Stimulated activated CD4-positive, alpha-beta T cell treated with anti-CD3 and anti-CD28 coated beads, Interleukin-1b, Interleukin-23, amount 100 ng/mL, for 48 hours (primary cell): ENCODE measurements around the gene GJD4.

Source experiments
- DNase-seq: peaks from one replicate; pipeline ENCODE4 v3.0.0-alpha.2; 2020

Gene GJD4

DNA sequence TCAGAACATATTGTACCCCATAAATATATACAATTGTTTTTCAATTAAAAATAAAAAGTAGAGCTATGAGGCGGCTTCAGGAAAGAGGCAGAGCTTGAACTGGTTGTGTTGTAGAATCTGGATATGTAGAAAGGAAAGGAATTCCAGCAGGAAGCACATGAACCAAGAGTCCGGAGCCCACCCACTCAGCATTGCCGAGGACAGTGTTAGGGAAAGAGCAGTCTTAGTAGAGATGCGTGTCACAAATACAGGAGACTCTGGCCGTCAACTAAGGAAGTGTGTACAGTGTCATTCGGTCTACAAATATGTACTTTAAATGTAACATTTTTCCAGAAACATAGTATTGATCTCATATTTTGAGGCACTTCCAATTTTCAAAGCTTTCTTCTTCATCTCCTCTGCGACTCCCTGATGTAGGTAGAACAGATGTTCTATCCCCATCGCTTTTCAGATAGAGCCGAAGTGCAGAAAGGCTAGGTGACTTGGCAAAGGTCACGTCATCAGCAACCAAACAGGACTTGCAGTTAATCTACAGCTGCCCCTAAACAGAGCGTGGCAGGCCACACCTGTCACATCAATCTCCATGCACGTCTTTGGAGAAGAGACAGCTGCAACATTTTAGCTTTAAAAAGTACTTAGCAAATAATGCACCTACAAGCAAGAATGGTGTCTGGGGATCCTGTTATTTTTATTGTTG lies 25.3 kb upstream of the GJD4 start:
- no peak for DNase-seq

DNA sequence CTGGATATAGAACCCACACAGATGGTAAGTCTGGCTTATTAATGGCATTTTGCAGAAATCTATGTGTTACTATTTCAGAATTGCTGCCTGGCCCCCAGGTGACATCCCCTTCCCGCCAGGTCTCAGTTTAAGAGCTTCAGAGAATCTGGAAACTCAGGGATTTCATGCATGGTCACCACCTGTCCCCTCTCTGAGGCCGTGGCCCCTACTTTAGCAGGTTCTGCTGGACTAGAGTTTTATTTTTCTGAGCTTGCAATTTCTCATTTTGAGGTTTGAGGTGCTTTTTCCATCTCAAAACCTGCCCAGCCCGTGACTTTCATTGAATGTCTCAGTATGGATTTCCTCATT lies 24.7 kb upstream of the GJD4 start:
- DNase-seq, result no peak

DNA sequence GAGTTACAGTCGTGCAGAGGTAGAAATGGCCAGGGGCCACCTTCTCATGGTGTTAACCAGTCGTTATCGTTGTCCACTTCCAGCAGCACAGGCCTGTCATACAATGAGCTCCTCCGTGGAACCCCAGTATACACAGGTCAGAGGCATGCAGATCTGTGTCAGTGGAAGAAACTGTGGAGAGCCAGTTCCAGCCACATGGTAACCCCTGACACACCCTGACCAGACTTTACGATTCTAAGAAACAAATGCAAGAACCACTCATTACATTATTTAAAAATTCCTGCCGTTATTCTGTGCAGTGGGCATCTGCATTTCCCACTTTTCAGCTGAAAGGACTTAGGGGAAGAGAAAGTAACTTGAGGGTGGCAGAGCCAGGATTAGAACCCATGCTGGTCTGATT lies 23.5 kb upstream of the GJD4 start:
- no peak for DNase-seq

DNA sequence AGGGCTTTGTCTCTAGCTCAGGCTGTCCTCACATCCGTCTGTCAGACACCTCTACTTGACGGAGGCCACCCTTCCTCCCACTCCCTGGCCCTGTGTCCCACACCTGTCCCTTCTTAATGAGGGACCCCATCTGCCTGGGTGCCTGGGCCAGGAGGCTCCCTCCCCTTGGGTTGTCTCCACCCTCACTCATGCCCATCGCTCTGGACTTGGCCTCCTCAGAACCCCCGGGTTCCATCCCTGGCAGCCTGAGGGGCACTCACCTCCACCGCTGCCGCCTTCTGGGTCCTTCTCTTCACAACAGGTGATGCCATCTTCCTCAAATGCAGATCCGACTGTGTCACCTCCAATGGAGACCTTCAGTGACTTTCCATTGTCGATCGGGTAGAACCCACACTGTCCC lies 20.2 kb upstream of the GJD4 start:
- no peak for DNase-seq

DNA sequence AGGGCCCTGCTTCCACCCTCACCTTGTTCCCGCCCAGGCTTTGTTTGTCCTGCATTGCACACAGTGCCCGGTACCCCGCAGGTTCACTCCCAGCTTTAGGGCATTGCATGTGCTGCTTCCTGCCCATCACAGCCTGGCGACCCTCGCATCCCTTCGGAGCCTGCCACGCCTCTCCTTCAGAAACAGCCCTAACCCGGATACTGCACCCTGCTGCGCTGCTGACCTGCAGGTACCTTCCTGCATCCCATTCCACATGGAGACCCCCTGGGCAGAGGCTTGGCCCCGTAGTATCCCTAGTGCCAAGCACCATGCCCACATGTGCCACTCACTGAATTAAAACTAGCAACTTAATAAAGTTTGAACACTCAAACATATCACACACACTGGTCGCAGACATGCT lies 19.8 kb upstream of the GJD4 start:
- no peak for DNase-seq

DNA sequence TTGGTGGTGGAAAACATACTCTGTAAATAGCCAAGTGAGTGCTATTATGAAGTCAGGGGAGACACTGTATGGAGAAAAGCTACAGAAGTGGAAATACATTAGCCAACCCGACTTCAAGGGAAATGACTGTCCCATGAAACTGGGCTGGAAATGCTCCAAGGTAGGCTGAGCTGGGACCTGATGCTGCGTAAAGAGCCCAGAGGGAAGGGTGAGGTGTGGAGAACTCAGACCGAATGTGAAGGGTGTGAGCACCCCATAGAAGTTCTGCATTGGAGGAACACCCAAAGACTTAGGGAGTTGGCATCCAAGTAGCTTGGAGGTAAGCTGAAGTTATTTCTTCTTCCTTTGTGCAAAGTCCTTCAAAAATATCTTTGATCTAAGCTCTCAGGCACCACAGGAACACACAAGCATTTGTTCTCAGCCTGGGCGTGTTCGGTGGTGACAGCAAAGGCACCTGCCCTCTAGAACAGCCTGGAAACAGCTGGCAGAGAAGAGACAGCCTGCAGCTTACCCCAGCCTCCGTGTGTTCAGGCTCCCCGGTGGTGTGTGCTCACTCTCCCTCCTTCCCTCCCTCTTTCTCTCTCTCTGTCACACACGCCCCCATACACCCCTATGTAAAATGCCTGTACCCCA lies 19.1 kb upstream of the GJD4 start:
- no peak for DNase-seq

DNA sequence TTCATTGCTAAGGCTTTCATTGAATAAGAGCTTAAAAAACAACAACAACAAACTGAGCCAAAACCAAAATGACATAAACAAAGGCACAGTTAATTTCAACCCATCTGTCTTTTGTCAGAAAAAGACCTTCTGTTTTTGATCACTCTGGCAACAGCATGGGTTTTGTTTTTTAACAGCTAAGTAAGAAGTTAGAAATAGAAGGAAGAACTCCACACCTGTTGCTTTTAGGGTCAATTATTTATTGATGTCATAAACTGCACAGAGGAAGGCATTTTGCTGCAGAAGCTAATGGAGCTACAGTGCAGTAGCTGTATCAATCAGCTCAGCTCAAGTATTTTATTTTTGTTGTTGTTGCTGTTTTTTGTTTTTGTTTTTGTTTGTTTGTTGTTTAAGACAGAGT lies 16.3 kb upstream of the GJD4 start:
- no peak for DNase-seq

DNA sequence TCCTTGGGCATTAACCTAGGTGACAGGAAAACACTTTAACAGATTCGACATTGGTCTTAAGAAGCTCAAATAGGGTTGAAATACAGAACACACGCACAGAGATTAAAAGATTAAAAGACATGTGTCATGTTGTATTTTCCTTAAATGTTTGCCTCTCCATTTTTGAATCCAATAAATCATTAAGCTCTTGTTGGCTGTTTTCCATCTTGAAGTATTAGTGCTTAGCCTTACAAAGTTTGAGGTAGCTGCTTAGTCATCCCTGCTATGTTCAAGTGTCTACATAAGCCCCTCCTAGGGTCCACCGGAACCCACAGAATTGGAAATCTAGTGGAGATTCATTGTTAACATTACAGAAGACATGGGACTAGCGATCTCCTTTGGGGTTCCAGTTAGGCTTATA lies 12.7 kb upstream of the GJD4 start:
- DNase-seq, result no peak

DNA sequence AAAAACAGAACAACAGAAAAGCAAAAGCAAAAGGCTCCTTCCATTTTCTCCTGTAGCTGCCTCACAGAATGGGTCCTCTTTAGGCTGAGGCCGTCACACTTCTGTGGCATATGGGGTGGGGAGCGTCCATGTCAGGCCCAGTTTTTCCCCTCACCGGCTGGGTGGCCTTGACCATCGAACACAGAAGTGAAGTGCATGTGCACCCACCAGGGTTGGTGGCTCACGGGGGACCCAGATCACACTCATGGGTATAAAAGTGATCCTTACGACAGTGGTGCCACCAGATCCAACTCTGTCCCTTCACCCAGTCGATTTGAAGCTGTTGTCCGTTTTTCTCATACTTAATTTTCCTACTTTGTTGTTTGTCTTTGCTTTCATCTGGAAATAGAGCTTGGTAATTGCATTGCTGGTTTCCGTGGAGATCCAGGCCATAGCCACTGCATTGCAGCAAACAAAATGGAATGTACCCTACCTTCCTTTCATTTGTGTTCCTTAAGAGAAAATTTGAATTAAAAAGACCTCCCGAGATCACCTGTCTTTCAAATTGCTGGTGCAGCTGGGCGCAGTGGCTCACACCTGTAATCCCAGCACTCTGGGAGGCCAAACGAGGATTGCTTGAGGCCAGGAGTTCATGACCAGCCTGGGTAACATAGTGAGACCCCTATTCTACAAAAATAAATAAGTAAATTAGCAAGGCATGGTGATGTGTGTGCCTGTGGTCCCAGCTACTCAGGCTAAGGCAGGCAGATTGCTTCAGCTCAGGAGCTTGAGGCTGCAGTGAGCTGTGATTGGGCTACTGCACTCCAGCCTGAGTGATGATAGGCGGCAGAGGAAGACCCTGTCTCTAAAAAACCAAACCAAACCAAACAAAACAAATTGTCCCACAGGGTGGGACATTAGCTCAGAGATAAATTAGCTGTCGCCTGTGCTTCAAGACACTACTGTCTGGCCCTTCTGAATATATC lies 10.7 kb upstream of the GJD4 start:
- no peak for DNase-seq

DNA sequence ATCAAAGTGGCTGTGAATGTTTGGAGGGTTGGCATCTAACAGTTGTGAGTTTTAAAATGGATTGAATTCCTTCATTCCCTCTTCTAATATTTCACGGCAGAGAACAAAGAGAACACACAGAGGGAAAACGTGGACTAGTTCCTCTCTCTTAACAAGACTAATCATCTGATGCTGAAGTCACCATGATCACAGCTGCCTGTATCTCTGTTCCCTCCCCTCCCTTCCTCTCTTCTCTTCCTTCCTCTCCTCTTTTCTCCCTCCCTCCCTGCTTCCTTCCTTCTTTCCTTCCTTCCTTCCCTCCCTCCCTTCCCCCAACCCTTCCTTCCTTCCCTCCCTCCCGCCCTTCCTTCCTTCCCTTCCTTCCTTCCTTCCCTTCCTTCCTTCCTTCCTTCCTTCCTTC lies 10.0 kb upstream of the GJD4 start:
- no peak for DNase-seq

DNA sequence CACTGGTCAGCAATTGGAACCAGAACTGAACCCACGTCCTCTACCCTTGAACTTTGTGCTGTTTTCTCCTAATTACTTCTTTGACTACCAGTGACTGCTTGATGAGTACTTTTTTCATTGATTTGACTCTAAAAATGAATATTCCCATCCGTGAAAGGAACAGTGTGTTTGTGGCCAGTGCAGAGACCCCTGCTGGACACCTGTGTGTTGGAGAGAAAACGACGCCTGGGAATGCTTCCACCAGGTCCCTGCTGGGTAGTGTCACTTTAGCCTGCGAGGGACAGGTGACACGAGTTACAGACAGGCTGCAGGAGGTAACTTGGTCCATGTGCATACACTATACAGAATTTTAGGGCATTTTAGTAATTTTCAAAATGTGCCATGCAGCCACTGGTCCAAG lies 6.8 kb upstream of the GJD4 start:
- DNase-seq, result no peak

DNA sequence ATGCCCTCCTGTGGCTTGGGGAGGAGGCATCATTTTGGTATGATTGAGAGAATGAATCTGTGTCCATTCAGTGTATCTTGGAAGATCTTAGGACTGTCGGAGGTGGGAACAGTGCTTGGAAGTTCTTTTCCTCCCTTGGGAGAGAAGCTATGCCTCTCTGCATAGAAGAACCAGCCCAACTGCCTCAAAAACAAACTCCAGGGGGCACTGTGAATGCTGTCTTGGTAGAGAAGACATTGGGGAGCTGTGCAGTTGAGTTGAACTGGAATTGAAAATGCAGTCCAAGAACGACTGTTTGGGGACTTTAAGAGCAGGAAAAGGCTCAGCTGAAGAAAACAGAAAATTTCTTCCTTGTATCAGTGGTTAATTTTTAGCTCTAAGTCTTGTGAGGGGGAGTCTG lies 4.9 kb upstream of the GJD4 start:
- no peak for DNase-seq

DNA sequence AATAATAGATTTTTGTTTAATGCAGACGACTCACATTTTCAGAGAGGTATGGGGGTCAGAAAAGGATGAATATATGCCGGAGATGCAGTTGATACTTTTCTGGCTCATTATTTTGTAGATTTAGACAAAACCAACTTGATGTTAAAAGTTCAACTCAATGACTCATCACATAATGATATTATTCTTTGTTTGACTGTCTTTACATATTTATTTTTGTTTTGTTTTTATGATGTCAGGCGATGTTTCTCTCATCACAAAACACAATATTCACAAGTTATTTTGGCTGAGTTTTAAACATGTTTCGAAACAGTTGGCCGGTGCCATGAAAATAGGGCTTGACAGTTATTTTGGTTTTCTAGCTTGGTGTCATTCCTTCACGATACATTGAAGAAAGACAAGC lies 1.3 kb downstream of the GJD4 start:
- no peak for DNase-seq

DNA sequence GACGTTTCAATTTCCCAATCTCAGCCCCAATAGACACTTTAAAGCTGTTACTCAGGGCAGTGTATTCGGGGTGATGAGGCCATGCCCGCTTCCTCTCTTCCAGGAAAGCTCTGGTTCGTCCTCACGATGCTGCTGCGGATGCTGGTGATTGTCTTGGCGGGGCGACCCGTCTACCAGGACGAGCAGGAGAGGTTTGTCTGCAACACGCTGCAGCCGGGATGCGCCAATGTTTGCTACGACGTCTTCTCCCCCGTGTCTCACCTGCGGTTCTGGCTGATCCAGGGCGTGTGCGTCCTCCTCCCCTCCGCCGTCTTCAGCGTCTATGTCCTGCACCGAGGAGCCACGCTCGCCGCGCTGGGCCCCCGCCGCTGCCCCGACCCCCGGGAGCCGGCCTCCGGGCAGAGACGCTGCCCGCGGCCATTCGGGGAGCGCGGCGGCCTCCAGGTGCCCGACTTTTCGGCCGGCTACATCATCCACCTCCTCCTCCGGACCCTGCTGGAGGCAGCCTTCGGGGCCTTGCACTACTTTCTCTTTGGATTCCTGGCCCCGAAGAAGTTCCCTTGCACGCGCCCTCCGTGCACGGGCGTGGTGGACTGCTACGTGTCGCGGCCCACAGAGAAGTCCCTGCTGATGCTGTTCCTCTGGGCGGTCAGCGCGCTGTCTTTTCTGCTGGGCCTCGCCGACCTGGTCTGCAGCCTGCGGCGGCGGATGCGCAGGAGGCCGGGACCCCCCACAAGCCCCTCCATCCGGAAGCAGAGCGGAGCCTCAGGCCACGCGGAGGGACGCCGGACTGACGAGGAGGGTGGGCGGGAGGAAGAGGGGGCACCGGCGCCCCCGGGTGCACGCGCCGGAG lies 2.6 kb downstream of the GJD4 start:
- DNase-seq, result no peak

DNA sequence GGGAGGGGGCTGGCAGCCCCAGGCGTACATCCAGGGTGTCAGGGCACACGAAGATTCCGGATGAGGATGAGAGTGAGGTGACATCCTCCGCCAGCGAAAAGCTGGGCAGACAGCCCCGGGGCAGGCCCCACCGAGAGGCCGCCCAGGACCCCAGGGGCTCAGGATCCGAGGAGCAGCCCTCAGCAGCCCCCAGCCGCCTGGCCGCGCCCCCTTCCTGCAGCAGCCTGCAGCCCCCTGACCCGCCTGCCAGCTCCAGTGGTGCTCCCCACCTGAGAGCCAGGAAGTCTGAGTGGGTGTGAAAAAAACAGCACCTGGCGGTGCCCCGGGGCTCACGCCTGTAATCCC lies 3.2 kb downstream of the GJD4 start:
- no peak for DNase-seq

DNA sequence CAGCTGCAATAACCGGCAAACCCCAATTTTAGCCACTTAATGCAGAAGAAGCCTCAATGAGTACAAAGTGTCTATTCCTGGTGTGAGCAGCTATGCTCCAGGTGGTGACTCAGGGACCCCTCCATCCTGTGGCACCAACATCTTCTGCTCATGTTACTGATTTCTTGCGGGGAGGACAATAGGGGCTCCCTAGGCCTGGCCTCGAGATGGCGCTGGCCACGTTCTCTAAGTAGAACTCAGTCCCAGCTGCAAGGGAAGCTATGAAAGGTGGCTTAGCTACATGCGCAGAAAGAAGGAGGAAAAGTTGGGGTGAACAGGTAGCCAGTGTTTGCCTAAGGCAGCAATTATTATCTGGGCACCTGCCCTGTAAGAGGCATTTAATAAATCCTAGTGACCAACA lies 6.6 kb downstream of the GJD4 start:
- no peak for DNase-seq

DNA sequence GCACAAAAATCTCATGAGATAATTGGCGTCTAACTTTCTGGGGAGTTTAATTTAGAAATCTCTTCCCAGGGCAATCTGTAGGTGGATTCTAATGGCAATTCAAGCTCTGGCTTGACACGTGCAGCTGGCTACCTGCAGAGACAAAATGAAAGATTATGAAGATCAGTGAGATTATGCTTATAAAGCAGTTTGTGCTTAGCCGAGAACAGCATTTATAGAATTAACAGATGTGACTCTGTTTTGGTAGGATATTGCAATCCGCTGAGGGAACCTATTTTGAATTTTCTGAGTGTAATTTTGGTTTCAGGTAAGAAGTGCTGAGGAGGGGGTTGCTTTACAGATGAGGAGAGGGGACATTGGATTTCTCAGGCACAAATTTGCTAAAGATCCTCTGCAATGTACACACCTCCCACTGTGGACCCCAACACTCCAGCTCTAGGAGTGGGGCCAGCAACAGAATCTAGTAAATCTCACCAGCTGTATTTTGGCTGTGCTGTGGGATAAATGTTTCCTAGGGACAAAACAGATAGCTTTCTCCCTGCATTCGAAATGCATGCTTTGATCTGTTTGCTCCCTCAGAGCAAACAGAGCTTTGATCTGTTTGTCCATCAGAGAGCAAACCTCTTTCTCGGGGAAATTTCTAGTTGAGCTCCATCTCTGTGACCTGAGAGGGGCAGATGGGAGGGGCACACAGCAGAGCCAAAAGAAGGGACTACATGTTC lies 7.4 kb downstream of the GJD4 start:
- no peak for DNase-seq

DNA sequence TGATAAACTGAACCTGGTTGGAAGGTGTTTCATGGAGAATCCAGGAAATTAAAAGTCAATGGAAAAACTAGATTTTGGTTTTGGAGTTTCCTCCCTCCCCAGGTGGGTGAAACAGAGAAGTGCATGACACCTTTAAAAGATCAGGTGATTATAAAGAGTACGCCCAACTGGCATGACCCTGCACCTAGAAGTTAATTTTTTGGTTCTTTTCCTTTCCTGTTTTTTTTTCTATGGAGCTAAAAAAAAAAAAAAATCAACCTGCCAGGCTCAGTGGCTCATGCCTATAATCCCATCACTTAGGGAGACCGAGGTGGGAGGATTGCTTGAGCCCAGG lies 7.9 kb downstream of the GJD4 start:
- no peak for DNase-seq

DNA sequence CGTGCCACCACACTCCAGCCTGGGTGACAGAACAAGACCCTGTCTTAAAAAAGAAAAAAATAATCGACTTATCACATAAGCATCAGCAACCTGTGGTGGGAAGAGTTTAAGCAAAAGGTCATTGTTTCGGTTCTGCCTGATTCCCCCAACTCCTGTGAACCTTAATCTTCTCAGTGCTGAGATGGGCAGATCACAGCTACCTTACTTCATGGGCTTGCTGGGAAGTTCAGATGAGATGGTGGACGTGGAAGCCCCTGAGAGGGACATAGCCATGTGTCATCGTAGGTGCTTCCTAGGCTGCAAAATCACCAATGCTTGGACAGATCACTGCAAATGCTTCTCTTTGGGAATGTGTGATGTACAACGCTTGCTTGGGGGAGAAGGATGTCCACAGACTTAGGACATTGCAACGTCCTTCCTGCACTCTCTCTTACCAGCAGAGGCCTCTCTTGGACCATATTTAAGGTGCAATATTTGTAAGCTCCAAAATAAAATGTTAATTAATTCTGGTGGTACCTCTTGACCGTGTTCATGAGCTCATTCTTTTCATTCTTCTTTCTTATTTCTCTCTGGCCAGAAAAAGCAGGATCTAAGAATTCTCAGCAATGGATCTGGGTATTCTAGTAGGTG lies 8.6 kb downstream of the GJD4 start:
- no peak for DNase-seq

DNA sequence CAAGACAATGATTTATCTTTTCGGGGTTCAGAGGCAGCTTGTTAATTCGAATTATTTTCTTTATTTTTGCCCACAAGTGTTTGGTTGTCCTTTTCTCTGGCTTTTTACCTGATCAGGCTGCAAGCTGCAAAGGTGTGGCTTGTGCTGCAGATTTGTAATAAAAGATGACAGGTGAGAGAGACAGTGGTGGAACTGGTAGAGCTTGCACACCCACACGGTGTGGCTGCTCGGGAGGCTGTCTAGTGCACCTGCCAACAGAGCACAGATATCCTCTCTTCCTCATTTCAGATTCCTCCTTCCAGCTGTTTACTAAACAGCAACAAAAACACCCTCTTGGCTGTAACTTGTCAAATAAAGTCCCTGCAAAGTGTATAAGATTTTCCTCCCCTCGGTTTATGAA lies 9.2 kb downstream of the GJD4 start:
- DNase-seq, result no peak

DNA sequence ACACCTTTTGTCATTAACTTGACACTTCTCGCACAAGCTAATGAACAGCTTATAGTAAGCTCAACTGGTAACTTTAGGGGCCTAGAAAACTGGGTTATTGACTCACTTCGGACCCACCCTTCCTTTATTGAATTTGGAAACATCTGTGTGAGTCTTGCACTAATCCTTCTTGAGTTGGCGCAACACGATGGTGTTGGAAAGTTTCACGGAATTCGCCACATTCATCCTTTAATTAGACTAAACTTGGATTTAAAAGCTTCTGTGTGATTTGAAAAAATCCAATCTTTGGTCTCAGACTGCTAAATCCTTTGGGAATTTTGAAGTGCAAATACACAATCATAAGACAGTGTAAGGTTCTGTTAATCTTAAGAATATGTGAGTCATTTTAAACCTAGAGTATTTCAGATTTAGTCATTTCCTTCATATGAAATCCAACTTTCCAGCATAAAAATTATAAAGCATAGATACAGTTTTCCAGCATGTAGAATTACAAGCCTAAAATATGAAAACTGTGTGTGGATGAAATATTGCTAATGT lies 21.9 kb downstream of the GJD4 start:
- DNase-seq, result no peak

DNA sequence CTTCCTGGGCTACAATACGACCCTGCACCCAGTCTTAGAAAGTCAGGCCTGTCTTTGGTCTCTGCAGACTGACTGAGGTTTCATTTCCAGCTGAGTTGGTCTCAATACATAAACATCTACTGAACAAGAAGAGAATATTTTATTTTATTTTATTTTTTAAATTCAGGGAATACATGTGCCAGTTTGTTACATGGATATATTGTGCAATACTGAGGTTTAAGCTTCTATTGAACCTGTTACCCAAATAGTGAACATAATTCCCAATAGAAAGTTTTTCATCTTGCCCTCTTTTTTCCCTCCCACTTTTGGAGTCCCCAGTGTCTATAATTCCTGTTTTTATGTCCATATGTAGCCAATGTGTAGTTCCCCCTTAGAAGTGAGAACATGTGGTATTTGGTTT lies 26.3 kb downstream of the GJD4 start:
- DNase-seq, result no peak
